Adrenal gland (tissue), 5 donors: Measurements from ENCODE around the gene TP53TG5.

Experiments used
- CTCF ChIP-seq, 6 experiments: fragments of 450-650 bp in 4 of 6; fragments of 200-600 bp in 2 of 6; sonication (generic) in 1 of 6; IDR thresholded peaks; 1 replicate in 5 of 6; 2 replicates in 1 of 6; pipeline versions ENCODE4 v1.5.1 to v1.8.0; 2016 to 2021; ENCODE audit warnings: antibody characterized with exemption in 6 of 6, mild to moderate bottlenecking in 2 of 6, moderate library complexity in 1 of 6
- POLR2A ChIP-seq, 2 donors: fragments of 450-650 bp; IDR thresholded peaks; one replicate each; pipeline ENCODE4 v1.6.1; 2017; ENCODE audit warnings: antibody characterized with exemption in 2 of 2, mild to moderate bottlenecking in 2 of 2, moderate library complexity in 1 of 2
- donor health status: DM: no; HTN: no; CAD: no.

GRCh38 chr20:45346851-45347250 lies 31.3 kb downstream of the TP53TG5 start:
- TF ChIP-seq POLR2A (IDR thresholded peaks at IDR 0.05) (no peak), CTCF (IDR thresholded peaks at IDR 0.05) (no peak)
